Neural crest cell (in vitro differentiated cells): ENCODE measurements around the gene CRYL1. TPM values are rescaled to one million over a fixed set of nuclear protein-coding genes. Genes with fewer than 3 reads are reported as not detected.
A peak's percentile ranks its signal among the peaks of the same experiment; 100 is the strongest.

Experiments used
- DNase-seq: peaks from one replicate; pipeline ENCODE4 v3.0.0; 2021; ENCODE audit warnings: low read depth, mixed read lengths, low spot score
- H3K27ac Mint-ChIP-seq: one replicate; pipeline ENCODE4 v1.8.0; 2021; ENCODE audit warnings: mild to moderate bottlenecking, mixed read lengths; ENCODE audit not compliant: unreplicated experiment
- H3K27me3 Mint-ChIP-seq: 2 replicates; pipeline ENCODE4 v1.8.0; 2021; ENCODE audit warnings: low read depth, mild to moderate bottlenecking, mixed read lengths
- H3K36me3 Mint-ChIP-seq: 2 replicates; pipeline ENCODE4 v1.8.0; 2021; ENCODE audit warnings: low read depth, mild to moderate bottlenecking, mixed read lengths
- H3K4me1 Mint-ChIP-seq: 2 replicates; pipeline ENCODE4 v1.8.0; 2021; ENCODE audit warnings: mixed read lengths
- H3K4me3 Mint-ChIP-seq: one replicate; pipeline ENCODE4 v1.8.0; 2021; ENCODE audit warnings: mild to moderate bottlenecking, mixed read lengths
- H3K9me3 Mint-ChIP-seq: 2 replicates; pipeline ENCODE4 v1.8.0; 2021; ENCODE audit warnings: mixed read lengths
- CTCF ChIP-seq: fragments of 200-600 bp; sonication (generic); conservative IDR thresholded peaks from 2 replicates; pipeline ENCODE4 v1.5.0; 2021; ENCODE audit warnings: antibody characterized with exemption, mild to moderate bottlenecking
- long read RNA-seq: library from polyadenylated mRNA; unstranded; transcript quantifications from one replicate; pipeline ENCODE4 v2.0.0, GENCODE V29; 2020
- total RNA-seq: library from RNA; stranded (reverse); gene quantifications from 2 replicates; pipeline ENCODE4 v1.2.1, GENCODE V29; 2021

The CRYL1 gene
- 19.9 and 20.6 TPM in 2 replicates for total RNA-seq
- long read RNA-seq, transcript CRYL1-209 (7 exons, 1,331 nt): minor isoform, 10 of 64 reads
- long read RNA-seq, transcript CRYL1-201 (8 exons, 1,485 nt): major isoform, 43 of 64 reads
- long read RNA-seq, partial matches to known transcripts: 8 of 64 reads
- long read RNA-seq, other reads (novel, unspliced or antisense): 2 of 64 reads

GRCh38 chr13:20525601-20526544 is at the start of gene CRYL1:
Gene CRYL1 (minus strand): TSS chr13:20525857. CDS start chr13:20525794, 63 bp downstream.
- Mint-ChIP-seq H3K4me3 (peak within 1 kb of the TSS; percentile 90), H3K9me3 (no peaks in the 10 kb centered on the region), H3K4me1 (peaks cover 26% of the 10 kb centered on the region), H3K36me3 (no peaks in the 10 kb centered on the region), H3K27me3 (peaks cover 22% of the 10 kb centered on the region), H3K27ac (peak within 1 kb of the TSS; percentile 36)
- DNase-seq: peak; percentile 29
- TF ChIP-seq CTCF: no peak

GRCh38 chr13:20573636-20574035 is 48.0 kb upstream of the CRYL1 start:
- TF ChIP-seq CTCF: no peak
- Mint-ChIP-seq H3K4me1 (peaks cover 10% of the 10 kb centered on the region), H3K9me3 (peaks cover 27% of the 10 kb centered on the region), H3K4me3 (no peak overlapping the region), H3K27me3 (no peaks in the 10 kb centered on the region), H3K27ac (no peak overlapping the region), H3K36me3 (peaks cover 60% of the 10 kb centered on the region)
- DNase-seq: no peak

- no peak for DNase-seq
- H3K27me3 Mint-ChIP-seq: no peaks in the 10 kb centered on the region
- H3K4me3 Mint-ChIP-seq: no peak overlapping the region
- H3K36me3 Mint-ChIP-seq: peaks cover 56% of the 10 kb centered on the region
- H3K27ac Mint-ChIP-seq: no peak overlapping the region
- peaks cover 25% of the 10 kb centered on the region for H3K9me3 Mint-ChIP-seq
- peaks cover 12% of the 10 kb centered on the region for H3K4me1 Mint-ChIP-seq
- no peak for TF ChIP-seq CTCF
Measured at GRCh38 chr13:20573186-20573585, 47.5 kb upstream of the CRYL1 start.

GRCh38 chr13:20571676-20572075 is 46.0 kb upstream of the CRYL1 start:
- DNase-seq: no peak
- Mint-ChIP-seq H3K27ac (peak overlapping the region; percentile 3), H3K36me3 (peaks cover 47% of the 10 kb centered on the region), H3K27me3 (no peaks in the 10 kb centered on the region), H3K9me3 (peaks cover 21% of the 10 kb centered on the region), H3K4me1 (peaks cover 22% of the 10 kb centered on the region), H3K4me3 (peak overlapping the region; percentile 27)
- no peak for TF ChIP-seq CTCF

GRCh38 chr13:20570517-20570916 is 44.9 kb upstream of the CRYL1 start:
- Mint-ChIP-seq H3K4me1 (peaks cover 28% of the 10 kb centered on the region), H3K36me3 (peaks cover 39% of the 10 kb centered on the region), H3K9me3 (peaks cover 14% of the 10 kb centered on the region), H3K27ac (no peak overlapping the region), H3K27me3 (no peaks in the 10 kb centered on the region), H3K4me3 (peak overlapping the region; percentile 75)
- DNase-seq: no peak
- TF ChIP-seq CTCF: no peak
